OCI-LY3 (cell line): Measurements from ENCODE around the gene ZNF618.

Source experiments
- H2AFZ ChIP-seq: fragments of 200-600, 300-600 bp; shearing (Covaris generic); 2 replicates; pipeline ENCODE4 v1.6.0; 2014; ENCODE audit warnings: antibody characterized with exemption, low read depth, low read length
- H3K27ac ChIP-seq: fragments of 200-600, 300-600 bp; sonication (generic); 2 replicates; pipeline ENCODE4 v1.5.1; 2014; ENCODE audit warnings: mild to moderate bottlenecking, low read length, moderate library complexity, mixed read lengths
- H3K27me3 ChIP-seq: fragments of 200-600, 300-600 bp; sonication (generic); 2 replicates; pipeline ENCODE4 v1.6.1; 2014; ENCODE audit warnings: low read depth, low read length, mixed read lengths
- H3K36me3 ChIP-seq: fragments of 200-600, 300-600 bp; sonication (generic); replicated peaks from 2 replicates; pipeline ENCODE3; 2014; ENCODE audit warnings: low read depth, low read length, mixed read lengths
- H3K4me1 ChIP-seq: fragments of 300-600, 200-600 bp; sonication (generic); 2 replicates; pipeline ENCODE4 v1.6.1; 2014; ENCODE audit warnings: low read length, mixed read lengths
- H3K4me2 ChIP-seq: fragments of 200-600, 300-600 bp; sonication (generic); 2 replicates; pipeline ENCODE4 v1.6.1; 2014; ENCODE audit warnings: low read length, mixed read lengths
- H3K4me3 ChIP-seq: fragments of 300-600, 200-600 bp; sonication (generic); 2 replicates; pipeline ENCODE4 v1.5.1; 2014; ENCODE audit warnings: antibody characterized with exemption, mild to moderate bottlenecking, low read length, moderate library complexity
- H3K79me2 ChIP-seq: fragments of 300-600, 200-600 bp; shearing (Covaris generic); 2 replicates; pipeline ENCODE4 v1.6.1; 2014; ENCODE audit warnings: mild to moderate bottlenecking, low read length, mixed read lengths
- H3K9ac ChIP-seq: fragments of 300-600, 200-600 bp; shearing (Covaris generic); 2 replicates; pipeline ENCODE4 v1.6.0; 2014; ENCODE audit warnings: mild to moderate bottlenecking, low read length, moderate library complexity
- H3K9me3 ChIP-seq: fragments of 200-600, 300-600 bp; shearing (Covaris generic); 2 replicates; pipeline ENCODE4 v1.6.1; 2014; ENCODE audit warnings: low read length, mixed read lengths; ENCODE audit not compliant: insufficient read depth
- H4K20me1 ChIP-seq: fragments of 200-600, 300-600 bp; sonication (generic); 2 replicates; pipeline ENCODE4 v1.6.1; 2016; ENCODE audit warnings: low read length, mixed read lengths; ENCODE audit not compliant: insufficient read depth
- CTCF ChIP-seq: fragments of 200-600, 300-600 bp; sonication (generic); IDR thresholded peaks from 2 replicates; pipeline ENCODE4 v1.5.1; 2014; ENCODE audit warnings: antibody characterized with exemption, low read length, low read depth
- EZH2phosphoT487 ChIP-seq: fragments of 200-600 bp; shearing (Covaris generic); IDR thresholded peaks from 2 replicates; pipeline ENCODE4 v1.6.1; 2018; ENCODE audit warnings: antibody characterized with exemption, mixed run types, low read depth

Gene ZNF618

GRCh38 chr9:113886026-113886369 is 9.9 kb downstream of the ZNF618 start:
- Histone ChIP-seq H3K79me2 (no peaks in the 10 kb centered on the region), H3K27ac (no peak overlapping the region), H3K4me1 (peaks cover 16% of the 10 kb centered on the region), H3K36me3 (no peaks in the 10 kb centered on the region), H3K9ac (no peak overlapping the region), H3K4me3 (no peak overlapping the region), H3K27me3 (no peaks in the 10 kb centered on the region), H2AFZ (no peak overlapping the region; the same call in 1 of the 2 replicates), H3K4me2 (peak overlapping the region; percentile 40), H3K9me3 (no peaks in the 10 kb centered on the region), H4K20me1 (no peaks in the 10 kb centered on the region)
- TF ChIP-seq EZH2phosphoT487 (no peak), CTCF (no peak)

GRCh38 chr9:113886466-113886865 is 10.4 kb downstream of the ZNF618 start:
- Histone ChIP-seq H3K9me3 (no peaks in the 10 kb centered on the region), H3K27ac (no peak overlapping the region), H3K36me3 (no peaks in the 10 kb centered on the region), H3K27me3 (no peaks in the 10 kb centered on the region), H4K20me1 (no peaks in the 10 kb centered on the region), H3K4me3 (no peak overlapping the region; the same call in 1 of the 2 replicates), H3K4me1 (peaks cover 16% of the 10 kb centered on the region), H3K9ac (no peak overlapping the region), H3K4me2 (peak overlapping the region; percentile 40), H2AFZ (no peak overlapping the region), H3K79me2 (no peaks in the 10 kb centered on the region)
- TF ChIP-seq CTCF (no peak), EZH2phosphoT487 (no peak)

GRCh38 chr9:113886933-113887332 is 10.8 kb downstream of the ZNF618 start:
- H3K4me2 ChIP-seq: no peak overlapping the region

GRCh38 chr9:113887436-113887835 is 11.3 kb downstream of the ZNF618 start:
- H2AFZ ChIP-seq: no peak overlapping the region
- peaks cover 16% of the 10 kb centered on the region for H3K4me1 ChIP-seq
- no peaks in the 10 kb centered on the region for H3K27me3 ChIP-seq
- H3K36me3 ChIP-seq: no peaks in the 10 kb centered on the region
- H3K4me3 ChIP-seq: no peak overlapping the region
- no peak for TF ChIP-seq CTCF
- TF ChIP-seq EZH2phosphoT487: no peak
- no peaks in the 10 kb centered on the region for H4K20me1 ChIP-seq
- H3K9ac ChIP-seq: no peak overlapping the region
- H3K79me2 ChIP-seq: no peaks in the 10 kb centered on the region
- no peak overlapping the region for H3K4me2 ChIP-seq
- no peak overlapping the region for H3K27ac ChIP-seq
- no peaks in the 10 kb centered on the region for H3K9me3 ChIP-seq

More at GRCh38 chr9:113886933-113887332, 10.8 kb downstream of the ZNF618 start:
- H3K4me3 ChIP-seq: no peak overlapping the region
- H3K9me3 ChIP-seq: no peaks in the 10 kb centered on the region
- H3K9ac ChIP-seq: no peak overlapping the region
- H2AFZ ChIP-seq: no peak overlapping the region
- H3K4me1 ChIP-seq: peaks cover 16% of the 10 kb centered on the region
- TF ChIP-seq EZH2phosphoT487: no peak
- TF ChIP-seq CTCF: no peak
- no peak overlapping the region for H3K27ac ChIP-seq
- no peaks in the 10 kb centered on the region for H3K27me3 ChIP-seq
- no peaks in the 10 kb centered on the region for H3K79me2 ChIP-seq
- H4K20me1 ChIP-seq: no peaks in the 10 kb centered on the region
- H3K36me3 ChIP-seq: no peaks in the 10 kb centered on the region
